OCI-M1 (cell line): Measurements from ENCODE around the gene CLCN1.
"Not testable (repeated sequence)": the region's sequence is repeated elsewhere in the genome, so short reads cannot be mapped to it uniquely, and the experiment has no call there.

Source experiments
- DNase-seq: peaks from one replicate; lab custom pipeline; 2025; lab: John Stamatoyannopoulos, UW

Gene CLCN1

DNA sequence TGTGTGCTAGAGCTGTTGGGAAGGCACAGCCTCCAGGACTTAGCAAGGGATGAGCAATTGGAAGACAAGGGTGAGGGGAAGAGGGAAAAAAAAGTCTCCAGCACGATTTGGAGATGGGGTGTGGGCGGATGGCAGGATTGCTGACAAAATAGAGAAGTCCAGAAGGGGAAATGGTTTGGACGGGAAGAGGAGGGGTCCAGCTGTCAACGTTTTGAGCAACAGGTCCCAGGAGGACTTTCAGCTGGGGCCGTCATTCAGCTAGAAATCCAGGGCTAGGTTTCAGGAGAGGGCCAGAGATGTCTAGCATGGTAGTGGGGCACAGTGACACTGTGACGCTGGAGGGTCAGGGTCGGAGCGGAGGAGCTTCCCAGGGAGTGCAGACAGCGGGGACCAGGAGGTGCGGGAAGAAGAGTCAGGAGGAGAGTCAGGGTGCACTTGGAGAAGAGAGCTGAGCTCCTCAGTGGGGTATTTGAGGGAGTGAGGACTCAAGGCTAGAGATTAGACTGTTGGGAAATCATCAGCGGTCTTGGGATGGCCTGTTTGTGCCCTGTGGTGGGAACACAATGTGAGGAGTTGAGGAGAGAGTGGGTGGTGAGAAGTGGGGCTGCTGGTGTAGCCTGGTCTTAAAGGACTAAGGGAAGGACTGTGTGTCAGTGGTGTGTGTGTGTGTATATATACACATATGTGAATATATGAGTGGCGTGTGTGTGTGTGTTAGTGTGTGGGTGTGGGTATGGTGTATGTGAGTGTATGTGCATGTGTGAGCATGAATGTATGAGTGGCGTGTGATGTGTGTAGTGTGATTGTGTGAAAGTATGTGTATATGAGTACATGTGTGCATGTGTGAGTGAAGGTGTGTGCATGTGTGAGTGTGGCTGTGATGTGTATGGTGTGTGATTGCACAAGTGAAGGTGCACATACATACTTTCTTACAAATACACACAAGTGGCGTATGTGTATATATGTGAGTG is 69.0 kb downstream of the CLCN1 start:
- DNase-seq, result no peak

DNA sequence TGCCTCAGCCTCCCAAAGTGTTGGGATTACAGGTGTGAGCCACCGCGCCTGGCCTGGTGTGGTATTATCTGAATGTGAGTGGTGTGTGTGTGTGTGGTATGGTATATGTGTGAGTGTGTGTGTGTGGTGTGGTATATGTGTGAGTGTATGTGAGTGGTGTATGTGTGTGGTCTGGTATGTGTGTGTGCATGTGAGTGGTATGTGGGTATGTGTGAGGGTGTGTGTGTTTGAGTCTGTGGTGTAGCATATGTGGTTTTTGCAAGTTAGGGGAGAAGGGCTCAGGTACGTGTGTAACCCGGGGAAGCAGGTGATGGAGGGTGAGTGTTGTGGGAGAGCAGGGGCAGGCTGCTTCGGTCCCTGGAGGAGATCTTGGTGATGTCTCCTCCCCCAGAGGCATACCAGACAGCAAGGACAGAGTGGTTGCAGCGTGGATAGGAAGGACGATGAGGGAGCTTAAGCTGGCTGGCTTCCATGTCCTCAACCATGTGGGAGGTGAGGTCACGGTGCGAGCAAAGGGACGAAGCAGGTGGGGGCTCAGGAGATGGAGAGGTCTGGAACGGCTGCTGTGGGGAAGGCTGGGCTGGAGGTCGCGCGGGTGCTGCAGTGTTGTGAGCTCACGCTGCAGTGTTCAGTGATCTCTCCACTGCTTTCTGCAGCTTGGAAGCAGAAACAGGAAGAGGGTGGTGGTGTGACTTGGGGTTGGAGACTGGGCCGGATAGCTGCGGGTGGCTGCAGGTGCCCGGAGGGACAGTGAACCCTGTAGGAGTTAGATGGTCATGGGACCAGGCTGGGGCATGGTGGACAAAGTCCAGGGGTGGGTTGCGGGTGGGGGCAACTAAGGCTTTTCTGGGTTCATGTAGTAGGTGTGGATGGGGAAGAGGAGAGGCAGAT is 70.2 kb downstream of the CLCN1 start:
- no peak for DNase-seq

DNA sequence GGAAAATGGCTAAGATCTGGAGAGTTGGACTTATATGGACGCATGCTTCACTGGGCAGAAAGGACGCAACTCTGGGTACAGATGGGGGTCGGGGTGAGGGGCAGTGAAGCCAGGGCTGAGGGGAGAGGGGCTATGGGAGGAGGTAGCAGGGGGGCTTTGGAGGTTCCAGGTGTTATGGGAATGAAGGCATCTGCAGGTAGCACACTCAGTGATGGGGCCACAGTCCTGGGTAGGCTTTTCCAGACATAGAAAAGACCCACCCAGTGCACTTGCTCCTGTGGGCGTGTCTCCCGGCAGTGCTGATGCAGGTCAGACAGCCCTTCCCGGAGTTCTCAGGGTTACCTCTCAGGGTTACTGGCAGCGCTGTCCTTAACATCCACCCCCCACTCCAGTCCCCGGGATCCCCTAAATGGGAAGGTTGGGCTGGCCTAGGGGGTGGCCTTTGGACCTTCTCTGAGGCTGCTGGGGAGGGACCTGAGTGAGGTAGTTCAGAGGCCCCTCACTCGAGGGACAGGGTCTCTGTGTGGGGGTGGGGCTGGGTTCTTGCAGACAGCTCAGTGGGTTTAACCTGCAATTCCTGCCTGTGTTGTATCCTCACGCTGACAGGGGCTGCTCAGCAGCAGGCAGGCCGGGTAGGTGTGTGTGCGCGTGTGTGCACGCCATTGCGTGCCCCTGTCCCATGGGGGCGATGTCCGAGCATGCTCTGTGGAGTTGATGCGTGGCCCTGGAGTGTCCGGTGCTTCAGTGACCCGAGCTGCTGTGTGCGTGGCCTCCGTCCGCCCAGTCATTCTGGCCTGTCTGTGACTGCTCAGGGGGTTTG is 71.5 kb downstream of the CLCN1 start:
- no peak for DNase-seq

DNA sequence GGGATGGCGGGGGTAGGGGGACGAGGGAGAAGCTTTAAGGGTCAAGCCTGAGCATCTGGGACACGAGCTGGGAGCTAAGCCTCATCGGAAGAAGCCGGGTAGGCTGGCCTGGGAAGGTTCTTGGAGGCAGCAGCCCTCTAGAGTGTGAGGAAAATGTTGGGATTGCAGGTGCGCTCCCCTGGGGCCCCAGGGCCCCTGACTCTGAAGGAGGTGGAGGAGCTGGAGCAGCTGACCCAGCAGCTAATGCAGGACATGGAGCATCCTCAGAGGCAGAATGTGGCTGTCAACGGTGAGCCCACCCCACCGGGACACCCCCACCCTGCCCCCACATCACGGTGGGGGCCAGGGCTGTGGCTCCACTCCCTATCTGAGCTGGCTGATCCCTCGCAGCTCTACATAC is 72.1 kb downstream of the CLCN1 start:
- DNase-seq, result no peak

DNA sequence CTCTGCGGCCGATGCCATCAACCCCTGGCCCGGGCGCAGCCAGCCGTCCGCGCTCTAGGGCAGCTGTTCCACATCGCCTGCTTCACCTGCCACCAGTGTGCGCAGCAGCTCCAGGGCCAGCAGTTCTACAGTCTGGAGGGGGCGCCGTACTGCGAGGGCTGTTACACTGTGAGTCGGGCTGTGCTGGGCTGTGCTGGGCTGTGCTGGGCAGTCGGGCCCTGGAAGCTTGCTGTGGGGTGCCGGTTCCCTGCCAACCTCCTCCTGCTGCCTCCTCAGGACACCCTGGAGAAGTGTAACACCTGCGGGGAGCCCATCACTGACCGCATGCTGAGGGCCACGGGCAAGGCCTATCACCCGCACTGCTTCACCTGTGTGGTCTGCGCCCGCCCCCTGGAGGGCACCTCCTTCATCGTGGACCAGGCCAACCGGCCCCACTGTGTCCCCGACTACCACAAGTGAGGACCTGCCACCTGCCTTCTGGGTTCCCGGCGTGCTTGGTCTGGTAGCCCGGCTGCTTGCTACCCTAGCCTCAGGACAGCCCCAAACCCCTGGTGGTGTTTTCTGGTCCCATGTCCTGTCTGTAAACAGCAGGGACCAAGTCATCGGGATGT is 72.7 kb downstream of the CLCN1 start:
- no peak for DNase-seq

DNA sequence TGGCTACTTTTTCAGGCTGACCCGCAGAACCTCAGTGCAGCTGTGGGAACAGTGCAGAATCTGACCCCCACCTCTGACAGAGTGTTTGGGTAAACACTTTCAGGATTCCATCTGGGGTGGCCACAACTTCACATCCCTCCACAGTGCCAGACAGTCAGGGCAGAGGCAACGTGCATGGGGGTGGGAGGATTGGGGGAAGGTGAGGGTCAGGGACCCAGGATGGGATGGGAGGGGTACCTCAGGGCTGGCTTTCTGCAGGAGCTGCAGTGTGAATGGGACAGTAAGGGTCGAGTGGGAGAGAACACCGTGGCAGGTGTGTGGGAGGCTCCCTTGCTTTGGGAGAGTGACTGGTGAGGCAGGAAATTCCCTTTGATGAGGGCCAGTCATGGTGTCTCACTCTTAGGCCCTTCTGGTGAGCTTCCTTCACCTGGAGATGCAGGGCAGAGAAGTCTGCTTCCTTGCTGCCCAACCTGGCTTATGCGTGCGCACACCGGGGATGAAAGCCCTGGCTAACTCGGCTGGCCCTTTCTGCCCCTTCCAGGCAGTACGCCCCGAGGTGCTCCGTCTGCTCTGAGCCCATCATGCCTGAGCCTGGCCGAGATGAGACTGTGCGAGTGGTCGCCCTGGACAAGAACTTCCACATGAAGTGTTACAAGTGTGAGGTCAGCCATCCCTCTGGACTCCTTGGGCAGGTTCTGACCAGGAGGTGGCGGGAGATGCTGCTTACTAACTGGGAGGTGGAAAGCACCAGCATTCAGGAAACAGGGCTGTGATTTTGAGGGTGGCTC is 73.6 kb downstream of the CLCN1 start:
- DNase-seq, result no peak

DNA sequence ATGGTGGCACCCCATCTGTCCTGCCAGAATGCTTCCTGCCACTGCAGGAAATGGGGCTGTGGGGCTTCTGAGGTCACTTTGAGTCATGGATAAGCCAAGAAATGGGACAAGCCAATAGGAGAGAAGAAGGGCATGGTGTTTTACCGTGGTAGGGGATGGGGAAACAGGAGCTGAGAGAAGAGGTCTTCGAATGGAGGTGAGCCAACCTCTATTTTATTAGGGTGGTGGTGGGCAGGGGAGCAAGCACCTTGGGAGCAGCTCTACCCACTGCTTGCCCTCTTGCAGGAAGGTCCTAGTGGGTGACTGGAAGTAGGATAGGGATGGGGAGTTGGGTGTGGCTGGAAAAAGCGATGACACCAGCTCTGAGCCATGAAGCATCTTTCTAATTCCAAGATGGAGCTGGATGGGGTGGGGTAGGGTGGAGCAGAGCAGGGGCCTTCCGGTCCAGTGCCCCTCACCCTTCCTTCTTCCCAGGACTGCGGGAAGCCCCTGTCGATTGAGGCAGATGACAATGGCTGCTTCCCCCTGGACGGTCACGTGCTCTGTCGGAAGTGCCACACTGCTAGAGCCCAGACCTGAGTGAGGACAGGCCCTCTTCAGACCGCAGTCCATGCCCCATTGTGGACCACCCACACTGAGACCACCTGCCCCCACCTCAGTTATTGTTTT is 74.3 kb downstream of the CLCN1 start:
- no peak for DNase-seq

DNA sequence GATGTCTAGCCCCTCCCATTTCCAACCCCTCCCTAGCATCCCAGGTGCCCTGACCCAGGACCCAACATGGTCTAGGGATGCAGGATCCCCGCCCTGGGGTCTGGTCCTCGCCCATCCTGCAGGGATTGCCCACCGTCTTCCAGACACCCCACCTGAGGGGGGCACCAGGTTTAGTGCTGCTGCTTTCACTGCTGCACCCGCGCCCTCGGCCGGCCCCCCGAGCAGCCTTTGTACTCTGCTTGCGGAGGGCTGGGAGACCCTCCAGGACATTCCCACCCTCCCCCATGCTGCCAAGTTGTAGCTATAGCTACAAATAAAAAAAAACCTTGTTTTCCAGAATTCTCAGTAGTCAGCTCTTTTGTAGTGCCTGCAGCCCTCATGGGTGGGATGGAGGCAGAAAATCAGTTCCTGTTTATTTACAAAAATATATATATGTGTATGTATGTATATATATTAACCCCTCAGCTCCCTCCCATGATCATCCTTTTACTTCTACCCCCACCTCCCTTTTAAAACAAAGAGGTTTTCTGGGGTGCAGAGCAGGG is 74.9 kb downstream of the CLCN1 start:
- DNase-seq, result no peak

DNA sequence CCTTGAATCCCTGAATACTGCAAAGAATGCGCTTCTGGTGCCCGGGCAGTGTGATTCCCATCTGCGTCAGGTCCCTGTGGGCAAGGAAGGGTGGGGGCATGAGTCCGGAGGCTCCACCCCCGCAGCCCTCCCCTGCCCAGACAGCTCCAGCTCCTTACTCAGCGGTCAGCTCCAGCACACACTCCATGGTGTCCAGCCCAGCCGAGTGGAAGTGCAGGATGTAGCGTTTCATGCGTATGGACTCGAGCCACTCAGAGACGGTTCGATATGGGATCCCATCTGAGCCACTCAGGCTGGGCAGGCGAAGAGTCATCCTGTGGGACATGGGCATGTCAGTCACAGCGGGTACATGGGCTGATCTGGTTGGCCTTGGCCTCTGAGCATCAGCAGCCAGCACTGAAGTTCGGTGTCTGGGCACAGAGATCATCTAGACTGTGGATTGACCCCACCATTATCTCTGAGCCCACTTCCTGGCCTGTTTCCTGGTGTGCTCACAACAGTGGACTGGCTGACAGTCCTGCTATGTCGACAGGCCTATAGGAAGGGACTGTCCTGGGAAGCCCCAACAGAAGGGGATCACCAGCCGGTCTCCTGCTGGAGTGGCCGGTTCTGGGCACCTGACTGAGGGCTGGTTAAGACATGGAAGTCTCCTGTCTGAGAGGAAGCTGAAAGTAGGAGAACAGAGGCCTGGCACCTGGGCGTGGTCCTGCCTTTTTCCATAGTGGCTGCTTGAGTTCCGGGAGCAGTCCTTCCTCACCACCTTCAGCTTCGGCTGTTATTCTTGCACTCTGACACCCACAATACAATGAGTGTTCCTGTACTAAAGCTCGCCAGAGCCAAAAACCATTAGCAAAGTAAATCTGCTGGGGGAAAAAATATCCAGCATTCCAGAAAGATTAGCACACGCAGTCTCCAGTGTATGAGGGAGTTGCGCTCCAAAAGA is 75.8 kb downstream of the CLCN1 start:
- DNase-seq, result no peak

DNA sequence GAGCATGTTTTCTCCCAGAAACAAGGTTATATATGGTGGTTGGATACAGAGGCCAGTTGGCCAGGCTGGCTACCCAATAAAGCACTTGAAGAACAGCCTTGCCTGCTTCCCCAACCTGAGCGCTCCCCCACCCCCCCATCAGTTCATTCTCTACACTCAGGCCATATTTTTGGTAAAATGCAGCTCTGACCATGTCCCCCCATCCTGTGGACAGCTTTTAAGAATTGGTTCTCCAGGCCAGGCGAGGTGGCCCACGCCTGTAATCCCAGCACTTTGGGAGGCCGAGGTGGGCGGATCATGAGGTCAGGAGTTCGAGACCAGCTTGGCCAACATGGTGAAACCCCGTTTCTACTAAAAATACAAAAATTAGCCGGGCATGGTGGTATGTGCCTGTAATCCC is 76.5 kb downstream of the CLCN1 start:
- not testable (repeated sequence) for DNase-seq

DNA sequence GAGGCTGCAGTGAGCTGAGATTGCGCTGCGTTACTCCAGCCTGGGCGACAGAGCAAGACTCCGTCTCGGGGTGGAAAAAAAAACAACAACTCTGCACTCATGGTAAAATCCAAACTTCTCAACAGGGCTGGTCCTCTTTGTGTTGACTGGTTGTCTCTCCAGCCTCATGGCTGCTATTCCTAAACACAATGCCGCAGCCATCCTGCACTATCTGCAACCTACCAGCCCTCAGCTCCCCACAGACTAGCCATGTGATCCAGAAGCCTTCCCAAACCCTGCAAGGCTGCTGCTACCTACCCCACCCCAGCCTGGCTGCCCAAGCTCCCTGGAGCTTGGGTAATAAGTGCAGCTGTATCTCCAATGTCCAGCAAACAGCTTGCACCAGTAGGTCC is 77.0 kb downstream of the CLCN1 start:
- DNase-seq, result no peak

DNA sequence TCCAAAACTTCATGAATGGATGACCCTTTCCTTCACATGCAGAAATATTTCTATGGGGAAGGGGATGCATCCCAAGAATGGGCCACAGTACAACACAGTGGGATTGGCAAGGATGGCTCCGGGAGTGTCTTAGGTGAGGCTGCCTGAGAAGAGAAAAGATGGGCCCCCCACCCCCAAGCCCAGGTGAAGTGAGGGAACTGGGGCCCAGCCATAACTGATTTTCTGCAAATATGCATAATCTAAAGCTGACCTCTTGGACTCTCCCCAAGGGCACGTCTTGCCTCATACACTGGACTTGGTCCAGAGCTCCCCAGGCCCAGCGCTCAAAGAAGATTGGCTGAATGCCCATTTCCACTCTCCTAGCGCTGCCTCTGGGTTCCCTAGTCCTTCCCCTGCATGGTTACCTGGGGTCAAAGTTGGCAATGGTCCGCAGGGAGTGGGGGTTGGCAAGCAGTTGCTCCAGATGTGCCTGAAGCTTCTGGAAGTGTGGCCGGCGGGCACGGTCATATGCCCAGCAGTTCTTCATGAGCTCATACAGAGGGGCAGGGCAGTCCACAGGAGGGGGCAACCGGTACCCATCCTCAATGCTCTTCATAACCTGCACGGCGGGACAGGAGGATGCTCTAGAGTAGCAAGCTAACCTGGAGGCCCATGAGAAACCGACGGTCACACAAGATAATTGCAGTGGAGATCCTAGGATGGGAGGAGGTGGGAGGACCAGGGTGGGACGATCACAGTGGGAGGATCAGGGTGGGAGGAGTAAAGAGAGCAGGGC is 77.5 kb downstream of the CLCN1 start:
- no peak for DNase-seq

DNA sequence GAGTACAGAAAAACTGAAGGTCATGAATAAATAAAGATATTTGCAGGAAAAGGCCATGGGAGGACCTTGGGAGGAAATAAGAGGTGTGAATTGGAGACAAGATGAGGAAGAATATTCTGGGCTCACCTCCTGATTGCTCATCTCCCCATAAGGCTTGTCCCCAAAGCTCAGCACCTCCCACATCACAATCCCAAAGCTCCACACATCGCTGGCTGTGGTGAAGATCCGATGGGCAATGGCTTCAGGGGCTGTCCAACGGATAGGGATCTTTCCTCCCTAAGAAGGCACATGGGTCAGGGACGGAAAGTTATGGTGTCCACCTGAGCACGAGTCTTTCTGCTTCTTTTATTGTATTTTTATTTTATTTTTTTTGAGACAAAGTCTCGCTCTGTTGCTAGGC is 78.2 kb downstream of the CLCN1 start:
- no peak for DNase-seq

DNA sequence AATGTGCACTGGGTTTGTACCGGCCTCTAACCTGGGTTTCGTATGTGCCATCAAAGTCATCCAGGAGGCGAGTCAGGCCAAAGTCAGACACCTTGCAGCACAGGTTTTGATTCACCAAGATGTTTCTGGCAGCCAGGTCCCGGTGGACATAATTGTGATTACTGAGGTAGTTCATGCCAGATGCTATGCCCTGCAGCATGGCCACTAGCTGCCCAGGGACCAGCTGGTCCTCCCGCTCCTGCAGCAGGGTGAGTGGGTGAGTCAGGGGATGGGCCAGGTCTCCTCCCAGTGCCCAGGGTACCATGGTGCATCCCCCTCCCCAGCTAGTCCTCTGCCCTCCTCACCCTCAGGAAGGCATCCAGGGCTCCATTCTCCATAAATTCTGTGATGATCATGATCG is 78.9 kb downstream of the CLCN1 start:
- DNase-seq, result no peak

DNA sequence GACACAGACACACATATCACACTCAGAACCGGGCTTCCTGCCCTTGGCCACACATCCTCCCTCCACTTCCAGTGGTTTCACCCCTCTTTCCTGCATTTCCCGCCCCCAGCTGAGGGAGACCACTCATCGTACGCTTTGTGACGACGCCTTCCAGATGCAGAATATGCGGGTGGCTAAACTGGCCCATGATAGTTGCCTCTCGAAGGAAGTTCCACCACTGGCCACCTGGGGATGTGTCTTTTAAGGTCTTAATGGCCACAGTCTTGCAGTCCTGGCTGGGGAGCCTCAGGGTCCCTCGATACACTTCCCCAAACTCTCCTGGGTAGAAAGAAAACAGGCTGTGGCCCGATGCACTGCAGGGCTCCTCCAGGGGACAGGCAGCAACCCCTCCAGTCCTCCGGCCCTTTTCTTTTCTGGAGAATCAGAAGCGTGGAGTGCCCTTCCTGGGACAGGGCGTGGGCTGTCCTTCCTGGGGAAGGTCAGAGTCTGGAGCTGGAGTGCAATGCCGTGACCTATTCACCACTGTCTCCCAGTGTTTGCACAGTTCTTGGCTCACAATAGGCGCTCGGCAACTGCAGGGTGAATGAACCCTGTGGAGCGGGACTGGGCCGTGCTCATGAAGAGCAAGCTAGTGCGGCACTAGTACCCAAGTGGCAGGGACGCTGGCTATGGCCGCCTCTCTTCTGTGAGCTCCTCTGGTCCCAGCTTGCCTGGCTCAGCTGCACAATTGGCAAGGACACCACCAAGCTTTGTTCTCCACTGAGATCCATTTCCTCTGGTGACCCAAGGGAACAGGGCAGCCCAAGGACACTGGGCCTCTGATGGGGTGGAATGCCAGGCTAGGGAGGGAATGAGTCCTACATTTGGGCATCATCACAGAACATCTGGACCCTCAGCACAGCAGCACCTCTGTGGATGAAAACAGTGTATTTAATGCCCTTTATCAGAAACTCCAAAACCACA is 79.6 kb downstream of the CLCN1 start:
- DNase-seq, result no peak

DNA sequence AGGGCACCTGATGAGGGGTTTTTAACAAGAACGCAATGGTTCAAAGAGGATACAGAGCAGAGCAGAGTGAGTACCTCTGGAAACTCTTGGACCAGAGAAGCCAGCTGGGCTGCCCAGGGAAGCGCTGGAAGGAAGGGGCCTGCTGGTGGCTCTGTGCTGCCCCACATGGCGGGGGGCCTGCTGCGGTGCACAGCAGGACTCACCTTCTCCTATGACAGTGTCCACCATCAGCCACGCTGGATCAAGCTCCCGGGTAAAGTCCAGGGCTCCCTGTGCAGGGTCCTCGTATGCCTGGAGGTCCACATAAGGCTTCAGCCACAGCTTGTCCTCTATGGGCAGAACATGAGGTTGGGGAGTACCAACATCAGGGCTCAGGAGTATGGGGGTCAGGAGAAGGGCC is 80.3 kb downstream of the CLCN1 start:
- no peak for DNase-seq
